GM19043 (cell line): ENCODE results near the gene ADAT3.

Source experiments
- ATAC-seq: cut with Tn5 transposase; IDR thresholded peaks from one replicate; pipeline ENCODE4 v1.9.1; 2021; ENCODE audit warnings: low read depth; ENCODE audit not compliant: unreplicated experiment

The ADAT3 gene

DNA sequence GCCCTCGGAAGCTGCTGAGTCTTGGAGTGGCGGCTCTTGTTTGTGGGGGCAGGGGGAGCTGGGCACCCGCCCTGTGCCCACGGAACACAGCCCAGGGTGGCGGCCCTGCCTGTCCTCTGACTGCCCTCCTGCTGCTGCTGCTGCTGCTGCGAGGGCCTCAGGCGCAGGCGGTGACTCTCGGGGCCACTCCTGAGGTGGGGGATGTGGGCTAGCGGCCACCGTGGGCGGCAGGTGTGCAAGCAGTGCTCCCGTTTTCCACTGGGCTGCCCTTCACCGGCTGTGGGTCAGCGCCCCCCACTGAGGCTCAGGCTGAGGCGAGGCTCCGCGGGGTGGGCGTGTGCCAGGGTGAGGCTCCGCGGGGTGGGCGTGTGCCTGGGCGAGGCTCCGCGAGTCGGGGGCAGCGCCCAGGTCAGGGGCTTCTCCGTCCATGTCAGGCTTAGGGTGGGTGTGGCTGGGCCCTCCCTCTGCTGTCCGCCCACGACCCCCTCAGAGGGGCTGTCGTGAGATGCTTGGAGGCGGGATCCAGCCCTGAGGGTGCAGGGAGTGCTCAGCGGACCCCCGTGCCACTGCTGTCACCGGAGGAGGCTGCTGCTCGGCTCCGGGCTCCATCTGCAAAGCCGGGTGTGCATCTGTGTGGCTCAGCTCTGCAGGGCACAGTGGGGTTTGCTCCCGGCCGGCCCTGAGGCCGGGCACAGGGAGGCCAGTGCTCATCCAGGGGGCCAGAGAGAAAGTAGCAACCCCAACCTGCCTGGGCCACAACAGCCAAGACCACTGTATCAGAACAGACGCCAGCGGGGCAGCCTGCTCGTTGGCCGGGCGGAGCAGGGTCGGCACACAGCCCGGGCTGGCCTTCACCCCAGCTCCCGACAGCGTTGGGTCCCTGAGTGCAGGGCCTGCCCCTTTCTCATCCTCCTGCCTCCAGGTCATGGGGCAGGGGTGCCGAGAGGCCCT, 50.2 kb downstream of the ADAT3 start:
- no peak for ATAC-seq

GRCh38 chr19:1956122-1956494, 50.9 kb downstream of the ADAT3 start:
- no peak for ATAC-seq

- no peak for ATAC-seq
These were observed 51.8 kb downstream of the ADAT3 start for GRCh38 chr19:1956868-1957492.

- no peak for ATAC-seq
These were observed 52.5 kb downstream of the ADAT3 start for GRCh38 chr19:1957562-1958248.

DNA sequence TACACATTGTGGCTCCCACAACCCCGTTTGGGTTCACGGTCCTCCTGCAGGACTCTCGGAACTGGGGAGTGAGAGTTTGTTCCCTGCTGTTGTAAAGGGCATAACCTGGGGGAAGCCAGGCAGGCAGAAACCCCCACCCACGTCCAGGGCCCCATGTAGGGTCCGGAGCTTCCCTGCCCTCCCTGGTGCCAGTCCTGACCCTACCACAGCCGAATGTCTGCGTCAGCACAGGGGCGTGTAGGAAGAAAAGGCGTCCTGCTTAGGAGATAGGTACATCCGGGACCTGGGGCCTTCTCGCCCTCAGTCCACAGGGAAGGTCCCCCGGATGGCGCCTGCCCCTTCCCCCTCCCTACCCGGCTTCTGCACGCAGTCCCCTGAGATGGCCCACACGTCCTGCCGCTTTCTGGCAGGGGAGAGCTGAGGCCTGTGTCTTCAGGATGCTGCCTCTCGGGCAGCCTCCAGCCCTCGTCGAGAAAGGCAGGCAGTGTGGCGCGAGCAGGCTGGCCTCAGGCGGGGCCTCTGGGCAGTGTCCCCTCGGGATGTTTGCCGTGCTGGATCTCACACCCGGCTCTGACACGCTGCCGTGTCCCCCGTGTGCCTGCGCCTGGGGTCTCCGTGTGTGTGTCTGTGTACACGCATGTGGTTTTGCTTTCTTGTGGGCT, 54.9 kb downstream of the ADAT3 start:
- no peak for ATAC-seq

DNA sequence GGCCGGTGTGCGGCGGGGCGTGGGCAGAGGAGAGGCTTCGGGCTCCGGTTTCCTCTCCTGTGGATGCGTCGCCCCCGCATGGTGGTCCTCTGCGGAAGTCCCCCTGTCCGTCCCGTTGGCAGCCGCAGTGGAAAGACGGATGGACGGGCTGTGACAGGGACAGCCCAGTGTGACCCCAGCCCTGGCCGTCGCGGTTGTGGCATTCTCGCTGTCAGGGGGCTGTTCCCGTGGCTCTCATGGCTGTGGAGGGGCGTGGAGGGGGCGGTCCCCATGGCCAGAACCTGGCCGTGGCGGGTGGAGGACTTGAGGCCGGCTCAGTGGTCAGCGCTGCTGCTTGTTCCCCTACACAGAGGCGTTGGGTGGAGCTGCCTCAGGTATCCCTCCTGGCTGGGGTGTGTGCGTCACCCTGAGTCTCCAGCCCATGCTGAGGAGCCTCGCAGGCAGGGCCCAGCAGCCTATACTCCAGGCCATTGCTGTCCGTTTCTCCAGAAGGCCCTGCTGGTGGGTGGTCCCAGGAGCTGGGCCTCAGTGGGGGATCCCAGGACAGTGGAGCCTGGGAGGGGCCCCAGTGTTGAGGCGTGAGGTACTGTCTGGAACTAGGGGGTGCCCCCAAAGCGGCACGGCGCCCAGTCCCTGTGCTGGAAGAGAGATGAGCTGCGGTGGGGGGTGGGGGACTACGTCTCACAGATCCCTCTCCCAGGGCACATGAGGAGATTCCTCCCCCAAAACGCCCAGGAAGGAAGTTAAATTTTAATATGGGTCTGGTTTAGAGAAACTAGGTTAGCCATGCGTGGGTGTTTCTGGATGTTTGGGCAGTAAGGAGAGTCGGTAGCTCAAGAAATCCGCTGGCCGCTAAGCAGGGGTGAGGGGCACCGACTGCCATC, 56.0 kb downstream of the ADAT3 start:
- no peak for ATAC-seq

DNA sequence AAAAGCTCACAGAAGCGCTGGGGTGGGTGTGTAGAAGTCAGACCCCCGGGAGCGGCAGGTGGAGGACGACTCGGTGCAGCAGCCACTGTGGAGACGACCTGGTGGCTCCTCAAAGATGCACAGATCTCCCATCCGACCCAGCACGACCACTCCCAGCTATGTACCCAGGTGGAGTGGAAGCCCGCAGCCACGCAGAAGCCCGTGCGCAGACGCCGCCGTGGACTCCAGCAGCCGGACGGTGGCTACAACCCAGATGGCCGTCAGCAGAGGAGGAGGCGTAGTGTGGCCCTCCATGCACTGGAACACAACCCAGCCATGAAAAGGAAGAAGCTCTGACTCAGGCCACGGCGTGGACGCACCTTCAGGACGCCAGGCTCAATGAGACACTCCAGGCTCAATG, 57.5 kb downstream of the ADAT3 start:
- ATAC-seq, result no peak
